Measurements from ENCODE around the gene C1orf122. TPM values are rescaled to one million over a fixed set of nuclear protein-coding genes. Genes with fewer than 3 reads are reported as not detected.

C1orf122 gene
- total RNA-seq, 2 donors from 2014 or later = 141 to 170 TPM

- no peak for DNase-seq (ENCODE audit: low spot score)
- no peaks in the 10 kb centered on the region for H3K9me3 ChIP-seq
- TF ChIP-seq POLR2A (IDR thresholded peaks at IDR 0.05) = no peak
- no peak for TF ChIP-seq CTCF (IDR thresholded peaks at IDR 0.05)
- TF ChIP-seq POLR2AphosphoS5 (IDR thresholded peaks at IDR 0.05) = no peak
These were observed 6.0 kb downstream of the C1orf122 start for GRCh38 chr1:37813529-37814145.

GRCh38 chr1:37814252-37814651 is 6.7 kb downstream of the C1orf122 start:
- 86% methylated on average over 7 of the region's 7 CpGs for WGBS
- no peaks in the 10 kb centered on the region for H3K9me3 ChIP-seq
- TF ChIP-seq POLR2A (IDR thresholded peaks at IDR 0.05) = no peak
- no peak for TF ChIP-seq CTCF (IDR thresholded peaks at IDR 0.05)
- TF ChIP-seq POLR2AphosphoS5 (IDR thresholded peaks at IDR 0.05) = no peak
- DNase-seq (ENCODE audit: low spot score) = no peak
- H3K27me3 ChIP-seq (replicated peaks; ENCODE audit: insufficient read depth) = no peaks in the 10 kb centered on the region
- intact Hi-C loops (cut with DNase I) = no loop called here
- H3K4me1 ChIP-seq (replicated peaks) = peaks cover 2% of the 10 kb centered on the region
- H3K4me3 ChIP-seq = no peak overlapping the region
- no peak overlapping the region for H3K27ac ChIP-seq
- H3K36me3 ChIP-seq = no peaks in the 10 kb centered on the region

More at GRCh38 chr1:37813529-37814145, 6.0 kb downstream of the C1orf122 start:
- Histone ChIP-seq H3K27ac (no peak overlapping the region), H3K4me1 (replicated peaks) (peaks cover 6% of the 10 kb centered on the region), H3K36me3 (no peaks in the 10 kb centered on the region), H3K27me3 (replicated peaks; ENCODE audit: insufficient read depth) (no peaks in the 10 kb centered on the region), H3K4me3 (no peak overlapping the region)
- intact Hi-C loops (cut with DNase I) = no loop called here
- 84% methylated on average over 2 of the region's 2 CpGs for WGBS

GRCh38 chr1:37817481-37817880 is 9.9 kb downstream of the C1orf122 start:
- no peak overlapping the region for H3K4me3 ChIP-seq
- 31% methylated on average over 2 of the region's 2 CpGs for WGBS
- intact Hi-C loops (cut with DNase I) = no loop called here
- no peaks in the 10 kb centered on the region for H3K9me3 ChIP-seq
- H3K36me3 ChIP-seq = peaks cover 0 to 6% of the 10 kb centered on the region in 2 donors
- H3K27me3 ChIP-seq (replicated peaks; ENCODE audit: insufficient read depth) = no peaks in the 10 kb centered on the region
- TF ChIP-seq POLR2A (IDR thresholded peaks at IDR 0.05) (no peak), POLR2AphosphoS5 (IDR thresholded peaks at IDR 0.05) (no peak), CTCF (IDR thresholded peaks at IDR 0.05) (no peak)
- no peaks in the 10 kb centered on the region for H3K4me1 ChIP-seq (replicated peaks)
- H3K27ac ChIP-seq = no peak overlapping the region
- DNase-seq (ENCODE audit: low spot score) = no peak

- TF ChIP-seq POLR2AphosphoS5 (IDR thresholded peaks at IDR 0.05) (no peak), POLR2A (IDR thresholded peaks at IDR 0.05) (no peak), CTCF (IDR thresholded peaks at IDR 0.05) (no peak)
- Histone ChIP-seq H3K9me3 (no peaks in the 10 kb centered on the region), H3K36me3 (peaks cover 0 to 8% of the 10 kb centered on the region in 2 donors), H3K4me3 (no peak overlapping the region), H3K27me3 (replicated peaks; ENCODE audit: insufficient read depth) (no peaks in the 10 kb centered on the region), H3K27ac (no peak overlapping the region), H3K4me1 (replicated peaks) (no peaks in the 10 kb centered on the region)
- WGBS = 92% methylated on average over 2 of the region's 2 CpGs
- intact Hi-C loops (cut with DNase I) = no loop called here
- DNase-seq (ENCODE audit: low spot score) = no peak
These were observed 13.9 kb downstream of the C1orf122 start for GRCh38 chr1:37821481-37821880.
